ENCODE data around the gene GTF2F2.

GTF2F2 gene

GRCh38 chr13:45305079-45305478 lies 184.8 kb downstream of the GTF2F2 start:
- DNase-seq: no peak

- DNase-seq: no peak
Observed at GRCh38 chr13:45306966-45307365, 186.7 kb downstream of the GTF2F2 start.

GRCh38 chr13:45310341-45311131 lies 190.2 kb downstream of the GTF2F2 start:
- no peak for DNase-seq

- DNase-seq: no peak
Observed at GRCh38 chr13:45314822-45315221, 194.5 kb downstream of the GTF2F2 start.

GRCh38 chr13:45315520-45316167 lies 195.3 kb downstream of the GTF2F2 start:
- no peak for DNase-seq

- DNase-seq: no peak
Observed at GRCh38 chr13:45316338-45316737, 196.0 kb downstream of the GTF2F2 start.

- no peak for DNase-seq
Observed at GRCh38 chr13:45316996-45317395, 196.7 kb downstream of the GTF2F2 start.

GRCh38 chr13:45320876-45321629 lies 200.7 kb downstream of the GTF2F2 start:
- DNase-seq: no peak

- peak; percentile 67 for DNase-seq
Observed at GRCh38 chr13:45325806-45326205, 205.5 kb downstream of the GTF2F2 start.

- DNase-seq: no peak
Observed at GRCh38 chr13:45327253-45327955, 207.1 kb downstream of the GTF2F2 start.

- DNase-seq: no peak
Observed at GRCh38 chr13:45328661-45329111, 208.4 kb downstream of the GTF2F2 start.

GRCh38 chr13:45331123-45331619 lies 210.9 kb downstream of the GTF2F2 start:
- DNase-seq: no peak

- DNase-seq: no peak
Observed at GRCh38 chr13:45331692-45332035, 211.4 kb downstream of the GTF2F2 start.

- DNase-seq: no peak
Observed at GRCh38 chr13:45332036-45332830, 211.9 kb downstream of the GTF2F2 start.

GRCh38 chr13:45332831-45333219 lies 212.5 kb downstream of the GTF2F2 start:
- DNase-seq: no peak

GRCh38 chr13:45333251-45333976 lies 213.1 kb downstream of the GTF2F2 start:
- no peak for DNase-seq

Measured in femur (tissue), 1 donor.